ENCODE measurements around the gene CCDC102A.
"Not testable (repeated sequence)": the region's sequence is repeated elsewhere in the genome, so short reads cannot be mapped to it uniquely, and the experiment has no call there.

CCDC102A gene

DNA sequence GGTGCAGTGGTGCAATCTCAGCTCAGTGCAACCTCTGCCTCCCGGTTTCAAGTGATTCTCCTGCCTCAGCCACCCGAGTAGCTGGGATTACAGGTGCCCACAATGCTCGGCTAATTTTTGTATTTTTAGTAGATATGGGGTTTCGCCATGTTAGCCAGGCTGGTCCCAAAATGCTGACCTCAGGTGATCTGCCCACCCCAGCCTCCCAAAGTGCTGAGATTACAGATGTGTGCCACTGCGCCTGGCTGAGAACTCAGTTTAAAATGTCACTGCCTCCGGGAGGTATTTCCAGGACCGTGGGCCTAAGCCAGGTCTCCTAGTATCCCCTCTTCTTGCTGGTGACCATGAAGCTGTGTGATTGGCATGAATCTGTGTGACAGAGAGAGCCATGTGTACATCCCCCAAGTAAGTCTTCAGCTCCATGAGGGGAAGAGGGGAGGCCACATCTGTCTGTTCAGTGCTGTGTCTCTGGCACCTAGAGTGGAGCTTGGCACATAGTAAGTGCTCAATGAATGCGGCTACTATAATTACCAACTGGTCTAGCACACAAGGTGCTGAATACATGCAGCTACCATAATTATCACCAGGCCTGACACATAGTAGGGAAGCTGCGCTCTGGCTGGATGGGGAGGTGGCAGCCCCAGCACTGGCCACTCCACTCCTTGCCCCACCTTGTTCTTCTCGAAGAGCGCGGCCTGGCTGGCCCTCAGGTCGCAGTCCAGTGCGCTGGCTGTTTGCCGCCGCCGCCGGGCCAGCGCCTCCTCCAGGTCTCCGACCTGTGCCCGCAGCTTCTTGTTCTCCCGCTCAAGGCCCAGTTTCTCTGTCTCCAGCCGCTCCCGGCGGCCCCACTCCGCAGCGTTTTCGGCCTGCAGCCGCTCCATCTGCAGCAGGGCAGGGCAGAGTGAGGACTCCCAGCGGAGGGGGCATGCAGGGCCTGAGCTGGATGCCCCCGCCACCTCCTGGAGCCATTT, 18.7 kb downstream of the CCDC102A start:
- DNase-seq, result no peak

DNA sequence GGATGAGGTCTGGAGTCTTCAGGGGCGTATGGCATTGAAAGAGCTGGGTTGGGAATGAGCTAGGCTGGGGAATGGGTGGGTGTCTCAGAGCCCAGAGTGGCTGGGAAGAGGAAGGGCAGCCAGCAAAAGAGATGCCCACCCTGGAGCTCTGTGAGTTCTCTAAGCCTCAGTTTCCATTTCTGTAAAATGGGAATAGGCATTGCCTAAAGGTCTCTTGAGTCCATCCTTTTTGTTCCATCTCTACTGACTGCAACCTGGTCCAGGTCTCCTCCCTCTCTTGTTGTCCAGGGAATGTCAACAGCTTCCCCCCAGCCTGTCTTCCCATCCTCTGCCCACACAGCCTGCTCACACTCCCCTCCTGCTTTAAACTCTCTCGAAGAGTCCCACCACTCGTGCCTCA, 19.6 kb downstream of the CCDC102A start:
- no peak for DNase-seq

DNA sequence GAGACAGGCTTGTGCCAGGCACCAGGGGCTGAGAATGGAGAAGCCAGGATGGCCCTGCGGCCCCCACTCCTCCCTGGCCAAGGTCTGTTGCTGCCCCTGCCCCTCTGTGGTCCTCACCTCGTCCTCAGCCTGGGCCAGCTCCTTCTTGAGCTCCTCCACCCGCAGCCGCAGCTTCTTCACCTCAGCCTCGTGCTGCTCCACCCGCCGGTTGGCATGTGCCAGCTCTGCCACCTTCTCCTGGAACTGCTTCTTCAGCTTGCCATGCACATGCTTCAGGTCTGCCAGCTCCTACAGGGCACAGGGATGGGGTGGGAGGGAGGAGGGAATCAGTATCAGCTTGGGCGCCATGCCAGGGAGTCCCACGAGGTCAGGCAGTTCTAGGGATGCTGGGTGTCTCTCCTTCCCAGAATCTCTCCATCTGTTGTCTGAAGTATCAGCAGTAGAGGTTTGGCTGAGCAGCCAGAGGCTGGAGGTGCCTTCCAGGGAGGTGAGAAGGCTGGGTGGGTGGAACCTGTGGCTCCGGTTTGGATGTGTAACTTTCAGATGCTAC, 20.1 kb downstream of the CCDC102A start:
- DNase-seq, result no peak

DNA sequence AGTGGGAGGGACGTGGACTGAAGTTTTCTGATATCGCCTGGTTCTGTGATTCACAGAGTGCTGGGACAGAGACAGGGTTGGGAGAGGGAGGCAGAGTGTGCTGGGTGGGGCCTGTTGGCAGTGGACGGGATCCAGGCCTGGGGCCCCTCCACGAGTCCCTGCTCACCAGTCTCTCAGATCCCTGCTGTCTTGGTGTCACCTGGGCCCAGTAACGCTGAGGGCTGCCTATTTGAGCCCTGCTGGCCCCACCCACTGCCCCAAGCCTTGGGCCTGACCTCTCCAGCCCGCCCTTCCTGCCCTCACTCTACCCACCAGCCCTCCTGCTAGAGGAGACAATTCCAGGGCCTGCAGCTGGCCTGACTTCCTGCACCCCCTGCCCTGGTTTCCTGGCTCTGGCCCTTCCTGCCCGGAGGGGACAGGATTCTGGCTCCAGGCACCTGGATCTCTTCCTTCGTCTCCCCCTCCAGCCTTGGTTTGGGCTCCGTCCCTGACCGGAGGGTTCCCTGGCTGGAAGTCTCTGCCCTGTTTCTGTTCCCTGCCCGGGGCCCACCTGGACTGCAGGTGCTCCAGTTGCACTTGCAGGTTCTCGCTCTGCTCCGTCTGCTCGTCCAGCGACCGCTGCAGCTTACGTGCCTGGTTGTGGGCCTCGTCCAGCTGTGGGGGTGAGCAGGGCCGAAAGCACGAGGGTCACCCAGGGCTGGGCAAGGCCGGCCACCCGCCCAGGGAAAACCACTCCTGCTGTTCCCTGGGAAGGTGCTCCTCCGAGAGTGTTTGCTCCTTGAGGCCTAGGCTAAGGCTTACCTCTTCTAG, 21.4 kb downstream of the CCDC102A start:
- no peak for DNase-seq

DNA sequence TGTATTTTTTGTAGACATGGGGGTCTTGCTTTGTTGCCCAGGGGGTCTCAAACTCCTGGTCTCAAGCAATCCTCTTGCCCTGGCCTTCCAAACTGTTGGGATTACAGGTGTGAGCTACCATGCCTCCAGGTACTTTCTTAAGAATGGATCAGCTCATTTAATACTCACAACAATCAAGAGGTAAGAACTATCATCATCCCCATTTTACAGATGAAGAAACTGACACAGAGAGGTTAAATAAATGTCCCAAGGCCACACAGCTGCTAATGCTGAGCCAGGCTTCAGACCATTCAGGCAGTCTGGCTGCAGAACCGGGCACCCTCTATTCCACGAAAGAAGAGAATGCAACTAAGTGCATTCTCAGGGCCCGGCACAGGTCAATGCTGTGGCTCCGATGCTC, 22.0 kb downstream of the CCDC102A start:
- no peak for DNase-seq

DNA sequence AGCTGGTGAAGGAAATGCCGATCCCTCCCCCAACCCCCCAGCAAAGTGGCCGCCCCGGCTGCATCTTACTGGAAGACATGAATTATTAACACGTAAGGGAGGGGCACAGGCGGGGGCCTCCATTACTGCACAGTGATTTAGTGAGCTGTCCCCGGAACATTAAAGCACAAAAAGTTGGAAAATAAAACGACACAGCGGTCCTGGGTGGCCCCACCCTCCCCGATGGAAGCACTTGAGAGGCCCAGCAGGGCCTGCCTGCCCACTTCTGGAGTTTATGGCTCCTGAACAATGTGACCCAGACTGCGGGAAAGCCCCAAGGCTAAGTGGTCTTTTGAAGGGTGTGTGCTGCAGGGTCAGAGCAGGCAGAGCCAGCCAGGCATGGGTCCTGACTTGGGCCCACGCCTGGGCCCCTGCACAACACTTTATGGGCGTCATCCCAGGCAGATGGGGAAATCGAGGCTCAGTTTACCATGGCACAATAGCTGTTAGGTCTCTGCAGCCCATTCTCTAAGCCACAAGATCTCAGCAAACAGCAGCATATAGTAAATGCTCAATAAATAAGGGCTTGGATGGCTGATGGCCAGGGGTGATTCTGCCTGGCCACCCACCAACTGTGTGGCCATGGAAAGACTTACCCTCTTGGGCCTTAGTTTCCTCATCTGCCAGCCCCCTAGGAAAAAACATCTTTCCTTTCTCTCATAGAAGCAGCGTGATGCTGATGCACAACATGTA, 22.8 kb downstream of the CCDC102A start:
- DNase-seq, result no peak

DNA sequence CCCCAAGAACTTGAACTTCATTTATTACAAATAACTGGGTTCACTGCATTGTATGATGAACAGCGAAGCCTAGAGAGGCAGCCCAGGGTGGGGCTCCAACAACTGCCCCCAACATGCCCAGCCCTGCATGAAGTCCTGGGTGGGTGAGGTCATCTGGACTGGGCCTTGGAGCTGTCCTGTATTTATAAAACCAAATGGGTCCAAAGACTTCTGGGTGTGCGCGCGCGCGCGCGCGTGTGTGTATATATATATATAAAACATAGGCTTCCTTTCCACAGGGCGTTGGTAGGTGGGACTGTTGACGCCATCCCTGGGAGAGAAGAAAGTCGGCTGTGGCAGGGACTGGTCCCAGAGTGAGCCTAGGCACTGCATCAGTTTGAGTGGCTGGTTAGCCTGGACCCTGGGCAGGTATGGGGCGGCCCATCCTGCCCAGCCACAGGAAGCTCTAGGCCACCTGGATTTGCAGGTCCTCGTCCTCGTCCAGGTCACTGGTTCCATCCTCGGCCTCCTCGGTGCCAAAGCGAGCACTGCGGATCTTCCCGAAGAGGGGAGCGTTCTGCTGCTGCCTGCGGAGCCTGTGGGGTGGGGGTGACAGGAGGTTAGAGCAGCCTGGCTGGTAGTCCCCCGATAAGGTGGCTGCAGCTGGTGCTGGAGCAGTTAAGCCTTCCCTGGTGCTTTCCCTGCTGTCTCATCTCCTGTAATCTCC, 23.9 kb downstream of the CCDC102A start:
- DNase-seq, result no peak

DNA sequence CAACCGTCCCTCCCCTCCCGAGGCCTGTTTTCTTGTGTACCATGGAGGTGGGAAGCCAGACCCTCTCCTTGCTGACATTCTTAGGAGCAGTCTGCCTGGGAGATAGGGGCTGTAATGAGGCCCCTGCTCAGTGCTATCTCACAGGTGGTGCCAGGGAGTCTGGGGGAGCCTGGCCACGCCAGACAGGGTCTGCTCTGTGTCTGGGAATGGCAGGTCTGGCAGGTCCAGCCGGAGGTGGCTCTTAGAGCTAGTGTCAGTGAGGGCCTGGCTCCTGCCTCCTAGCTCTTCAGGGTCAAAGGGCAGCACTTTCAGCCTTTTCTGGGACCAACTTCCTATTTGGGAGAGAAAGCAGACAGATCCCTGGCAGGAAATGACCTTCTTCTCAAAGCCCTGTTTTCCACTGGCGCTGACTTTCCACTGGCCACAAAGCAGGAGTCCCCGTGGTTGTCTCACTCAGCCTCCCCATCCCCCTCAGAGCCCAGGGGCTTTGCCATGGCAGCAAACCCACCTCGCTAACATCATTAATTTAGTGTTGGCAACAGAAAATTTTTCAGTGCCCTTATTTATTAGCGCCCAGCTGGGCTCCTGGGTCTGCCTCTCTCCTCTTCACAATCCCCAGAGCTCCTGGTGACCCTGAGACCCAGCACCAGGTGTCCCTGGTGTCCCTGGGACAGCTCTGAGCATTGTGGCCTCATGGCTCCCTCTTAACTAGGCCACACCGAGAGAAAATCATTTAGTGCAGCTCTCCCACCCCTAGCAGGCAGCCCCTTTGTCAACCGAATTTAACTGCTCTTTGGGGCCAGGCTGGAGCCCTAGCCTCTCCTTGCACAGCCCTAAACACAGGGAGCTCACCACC, 26.1 kb downstream of the CCDC102A start:
- no peak for DNase-seq

DNA sequence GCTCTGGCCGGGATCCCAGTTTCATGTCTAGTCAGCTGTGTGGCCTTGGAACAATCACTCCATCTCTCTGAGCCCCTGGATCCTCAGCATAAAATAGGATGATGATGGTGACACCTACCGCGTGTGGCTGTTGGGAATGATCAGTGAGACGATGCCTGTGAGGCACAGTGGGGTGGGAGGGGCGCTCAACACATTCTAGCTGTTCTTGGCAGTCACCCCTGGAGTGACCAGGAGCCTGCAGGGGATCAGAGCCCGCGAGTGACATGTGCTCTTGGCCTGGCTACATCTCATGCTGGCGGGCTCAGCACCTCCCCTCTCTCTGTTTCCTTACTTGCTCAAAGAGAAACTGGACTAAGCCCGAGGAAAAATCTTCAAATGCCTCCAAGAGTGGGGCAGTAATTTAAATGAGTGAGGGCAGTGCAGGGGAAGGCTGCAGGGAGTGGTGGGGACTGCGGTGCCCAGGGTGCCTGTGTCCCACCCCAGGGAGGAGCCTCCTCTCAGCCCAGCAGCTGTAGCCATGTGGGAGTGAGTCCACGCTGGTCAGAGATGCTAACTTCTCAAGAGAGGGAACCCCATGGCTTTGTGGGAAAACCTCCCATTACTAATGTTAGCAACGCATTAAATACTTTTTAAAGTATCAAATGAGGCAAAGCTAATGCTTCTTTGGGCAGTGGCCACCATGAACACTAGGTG, 27.0 kb downstream of the CCDC102A start:
- DNase-seq, result no peak

DNA sequence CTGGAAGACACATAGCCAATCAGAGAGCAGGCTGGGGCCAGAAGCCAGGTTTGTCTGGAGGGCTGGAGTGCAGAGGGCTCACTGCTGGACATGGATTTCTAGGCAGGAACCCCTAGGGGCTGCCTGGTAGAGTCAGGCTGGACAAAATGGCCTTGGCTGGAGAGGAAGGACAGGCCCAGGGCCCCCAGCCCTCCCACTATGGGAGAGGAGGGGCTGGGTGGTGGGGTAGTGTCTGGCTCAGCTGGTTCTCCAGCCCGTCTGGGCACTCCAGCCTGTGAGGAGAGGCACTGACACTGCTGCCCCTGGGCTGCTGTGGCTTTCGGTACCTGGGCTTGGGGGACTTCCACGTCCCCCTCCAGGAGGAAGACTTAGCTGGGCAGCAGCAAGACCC, 28.3 kb downstream of the CCDC102A start:
- DNase-seq, result no peak

DNA sequence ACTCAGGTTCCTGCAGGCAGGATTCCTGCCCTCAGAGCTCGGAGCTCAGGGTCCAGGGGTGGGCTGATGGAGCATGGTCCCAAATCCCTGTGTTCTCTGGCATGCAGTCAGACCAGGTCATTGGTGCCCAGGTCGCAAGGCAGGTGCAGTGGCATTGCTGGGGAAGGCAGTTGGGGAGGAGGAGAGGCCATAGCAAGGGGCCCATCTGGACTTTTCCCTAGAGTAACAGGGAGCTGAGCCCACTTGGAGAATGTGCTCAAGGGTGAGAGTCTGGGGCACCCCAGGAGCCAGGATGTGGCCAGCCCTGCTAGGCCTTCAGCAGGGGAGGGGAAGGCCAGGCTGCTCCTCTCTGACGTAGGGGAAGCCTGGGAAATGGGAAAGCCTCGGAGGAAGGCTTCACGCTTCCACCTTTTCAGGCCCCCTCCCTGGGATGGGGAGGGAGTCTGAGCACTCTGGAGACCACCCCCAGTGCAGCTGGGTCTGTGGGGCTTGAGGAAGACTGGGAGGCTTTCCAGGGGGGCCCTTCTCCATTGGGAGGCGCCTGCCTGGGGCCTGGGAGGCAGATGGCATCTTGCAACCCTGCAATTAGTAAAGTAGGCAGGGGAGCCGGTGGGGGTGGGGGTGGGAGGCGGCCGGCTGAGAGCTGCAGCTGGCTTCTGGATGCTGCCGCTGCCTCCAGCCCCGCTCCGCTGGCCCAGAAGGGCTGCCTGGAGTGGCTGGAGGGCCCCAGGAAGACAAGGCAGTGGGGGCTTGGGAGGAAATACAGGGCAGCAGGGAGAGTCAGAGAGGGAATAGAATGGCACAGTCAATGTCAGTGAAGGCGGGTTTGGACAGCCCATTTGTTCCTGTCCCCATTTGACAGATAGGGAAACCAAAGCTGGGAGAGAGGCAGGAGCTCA, 29.0 kb downstream of the CCDC102A start:
- DNase-seq, result no peak

DNA sequence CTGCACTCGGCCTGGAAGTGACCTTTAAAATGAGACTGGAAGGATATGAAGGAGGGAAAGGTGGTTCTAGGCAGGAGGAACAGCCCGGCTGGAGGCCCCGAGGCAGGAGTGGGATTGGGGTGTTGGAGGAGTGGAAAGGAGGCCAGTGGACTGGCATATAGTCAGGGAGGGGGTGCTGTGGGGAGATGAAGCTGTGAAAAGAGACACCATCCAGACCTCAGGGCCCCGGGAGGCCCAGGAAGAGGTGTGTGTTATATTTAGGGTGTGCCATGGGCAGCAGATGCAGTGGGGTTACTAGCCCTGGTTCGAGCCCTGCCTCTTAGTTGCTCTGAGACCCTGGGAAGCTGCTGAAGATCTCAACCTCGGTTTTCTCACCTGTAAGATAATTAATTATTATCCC, 31.2 kb downstream of the CCDC102A start:
- no peak for DNase-seq

DNA sequence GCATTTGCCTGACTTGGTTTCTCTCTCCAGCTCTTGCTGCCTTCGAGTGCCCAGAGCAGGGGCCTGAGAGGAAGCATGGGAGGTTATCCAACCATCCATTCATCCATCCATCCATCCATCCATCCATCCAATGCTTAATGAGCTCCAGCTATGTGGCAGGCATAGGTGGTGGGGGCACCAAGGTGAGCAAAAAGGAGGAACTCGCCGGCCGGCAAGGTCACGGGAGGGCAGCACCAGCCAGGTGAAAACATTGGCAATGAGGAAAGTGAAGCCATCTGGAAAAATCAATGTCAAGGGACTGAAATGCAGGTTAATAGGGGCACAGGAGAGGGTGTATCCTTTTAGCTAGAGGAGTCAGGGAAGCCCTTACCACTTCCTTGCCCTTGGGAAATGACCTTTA, 31.9 kb downstream of the CCDC102A start:
- no peak for DNase-seq

DNA sequence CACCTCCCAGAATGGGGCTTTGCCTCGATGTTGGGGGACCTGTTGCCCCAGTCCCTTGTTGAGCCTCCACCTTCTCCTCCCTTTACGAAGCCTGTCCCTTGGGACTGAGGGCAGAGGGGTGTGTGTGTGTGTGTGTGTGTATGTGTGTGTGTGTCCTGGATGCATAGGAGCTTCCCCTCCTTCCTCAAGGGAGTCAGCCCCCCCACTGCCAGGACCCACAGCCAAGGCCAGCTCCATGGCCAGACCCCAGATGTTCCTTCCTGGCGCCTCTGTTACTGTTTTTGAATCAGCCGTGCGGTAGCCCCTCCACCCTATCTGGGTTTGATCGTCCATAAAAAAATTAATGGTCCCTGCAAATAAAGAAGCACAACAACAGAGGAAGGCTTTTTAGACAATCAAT, 32.4 kb downstream of the CCDC102A start:
- no peak for DNase-seq

DNA sequence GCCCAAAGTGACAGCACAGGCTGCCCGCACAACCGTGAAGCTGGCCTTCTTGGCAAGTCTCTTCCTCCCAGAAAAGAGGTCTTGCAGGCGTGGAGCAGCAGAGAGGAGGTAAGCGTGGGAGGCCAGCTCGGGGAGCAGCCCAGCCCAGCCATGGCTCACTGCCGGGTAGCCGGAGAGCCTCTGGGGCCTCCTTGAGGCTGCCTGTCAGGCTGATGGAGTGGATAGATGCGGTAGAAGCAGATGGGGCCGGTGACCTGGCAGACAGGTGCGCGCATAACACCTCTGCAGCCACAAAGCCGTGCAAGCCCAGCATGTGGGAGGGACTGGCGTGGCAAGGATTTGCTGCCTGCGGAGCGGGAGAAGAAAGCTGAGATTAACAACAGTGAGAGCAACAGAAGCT, 33.0 kb downstream of the CCDC102A start:
- DNase-seq, result no peak

DNA sequence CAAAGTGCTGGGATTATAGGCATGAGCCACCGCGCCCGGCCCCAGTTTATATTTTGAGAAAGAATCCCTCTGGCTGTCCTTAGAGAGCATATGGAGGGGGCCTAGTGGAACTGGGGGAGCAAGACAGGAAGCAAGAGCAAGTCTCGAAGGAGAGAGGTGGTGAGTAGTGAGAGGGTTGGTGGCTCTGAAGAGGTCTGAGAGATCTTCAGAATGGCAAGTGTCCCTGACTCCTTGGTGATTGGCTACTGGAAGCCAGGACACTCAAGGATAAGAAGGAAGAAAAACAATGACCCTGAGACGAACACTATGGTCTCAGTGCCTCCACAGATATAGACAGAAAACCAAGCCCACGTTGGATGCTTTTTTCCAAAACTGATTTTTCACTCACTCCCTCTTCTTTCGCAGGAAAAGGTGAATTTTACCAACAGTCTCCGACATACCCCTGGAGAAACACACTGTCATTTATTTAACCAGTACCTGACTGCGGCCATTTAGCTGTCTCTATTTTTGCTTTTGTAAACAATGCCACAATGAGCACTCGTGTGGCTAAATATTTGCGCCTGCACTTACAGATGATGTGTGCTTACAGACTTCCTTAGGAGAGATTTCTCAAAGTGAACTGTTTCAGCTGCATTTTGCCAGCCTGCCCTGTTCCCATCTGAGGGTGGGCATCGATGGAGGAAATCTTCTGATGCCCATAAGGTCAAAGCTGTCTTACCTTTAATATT, 34.2 kb downstream of the CCDC102A start:
- DNase-seq, result no peak

DNA sequence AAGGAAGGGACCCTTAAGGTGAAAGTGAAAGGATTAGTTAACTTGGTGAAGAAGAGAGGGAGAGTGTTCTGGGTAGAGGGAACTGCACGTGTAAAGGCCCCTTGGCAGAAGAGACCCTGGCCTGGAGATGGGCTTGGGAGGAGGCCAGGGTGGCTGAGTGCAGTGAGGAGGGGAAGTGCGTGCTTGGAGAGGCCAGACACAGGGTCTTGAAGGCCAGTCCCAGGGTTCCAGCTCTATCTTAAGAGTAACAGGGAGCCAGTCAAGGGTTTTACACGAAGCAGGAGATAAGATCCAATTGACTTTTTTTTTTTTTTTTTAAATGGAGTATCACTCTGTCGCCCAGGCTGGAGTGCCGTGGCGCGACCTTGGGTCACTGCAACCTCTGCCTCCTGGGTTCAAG, 34.9 kb downstream of the CCDC102A start:
- DNase-seq, result no peak

DNA sequence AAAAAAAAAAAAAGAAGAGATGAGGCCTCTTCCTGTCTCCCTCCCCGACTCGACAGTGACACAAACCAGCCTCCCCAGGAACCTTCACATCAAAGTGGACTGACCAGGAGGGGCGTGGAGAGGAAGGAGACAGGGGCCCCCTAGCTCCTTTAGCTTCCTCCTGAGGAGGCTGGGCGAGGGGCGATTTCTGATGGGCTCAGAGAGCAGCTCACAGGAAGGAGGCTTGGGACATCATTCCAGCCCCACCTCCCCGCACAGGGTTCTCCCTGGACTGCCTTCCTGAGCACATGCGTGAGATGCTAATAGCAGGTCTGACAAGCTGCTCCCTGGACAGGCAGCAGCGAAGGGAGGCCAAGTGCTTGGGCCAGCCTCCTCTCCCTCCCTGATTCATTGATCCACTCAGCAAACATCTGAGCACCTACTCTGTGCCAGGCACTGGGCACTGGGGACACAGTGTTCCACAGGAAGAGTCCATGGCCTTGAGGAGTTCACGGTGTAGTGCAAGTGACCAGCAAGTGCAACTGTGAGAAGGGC, 35.7 kb downstream of the CCDC102A start:
- DNase-seq, result no peak

DNA sequence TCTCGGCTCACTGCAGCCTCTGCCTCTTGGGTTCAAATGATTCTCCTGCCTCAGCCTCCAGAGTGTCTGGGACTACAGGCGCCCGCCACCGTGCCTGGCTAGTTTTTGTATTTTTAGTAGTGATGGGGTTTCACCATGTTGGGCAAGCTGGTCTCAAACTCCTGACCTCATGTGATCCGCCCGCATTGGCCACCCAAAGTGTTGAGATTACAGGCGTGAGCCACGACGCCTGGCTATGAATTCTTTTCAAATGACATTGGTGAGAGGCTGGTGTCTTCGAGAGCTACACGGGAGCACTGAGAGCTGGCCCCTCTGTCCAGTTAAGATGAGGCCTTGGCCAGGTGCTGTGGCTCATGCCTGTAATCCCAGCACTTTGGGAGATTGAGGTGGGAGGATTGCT, 36.4 kb downstream of the CCDC102A start:
- DNase-seq, result not testable (repeated sequence)
